ENCODE data around the gene CYP27A1.
"Not testable (repeated sequence)": the region's sequence is repeated elsewhere in the genome, so short reads cannot be mapped to it uniquely, and the experiment has no call there.

Gene CYP27A1

DNA sequence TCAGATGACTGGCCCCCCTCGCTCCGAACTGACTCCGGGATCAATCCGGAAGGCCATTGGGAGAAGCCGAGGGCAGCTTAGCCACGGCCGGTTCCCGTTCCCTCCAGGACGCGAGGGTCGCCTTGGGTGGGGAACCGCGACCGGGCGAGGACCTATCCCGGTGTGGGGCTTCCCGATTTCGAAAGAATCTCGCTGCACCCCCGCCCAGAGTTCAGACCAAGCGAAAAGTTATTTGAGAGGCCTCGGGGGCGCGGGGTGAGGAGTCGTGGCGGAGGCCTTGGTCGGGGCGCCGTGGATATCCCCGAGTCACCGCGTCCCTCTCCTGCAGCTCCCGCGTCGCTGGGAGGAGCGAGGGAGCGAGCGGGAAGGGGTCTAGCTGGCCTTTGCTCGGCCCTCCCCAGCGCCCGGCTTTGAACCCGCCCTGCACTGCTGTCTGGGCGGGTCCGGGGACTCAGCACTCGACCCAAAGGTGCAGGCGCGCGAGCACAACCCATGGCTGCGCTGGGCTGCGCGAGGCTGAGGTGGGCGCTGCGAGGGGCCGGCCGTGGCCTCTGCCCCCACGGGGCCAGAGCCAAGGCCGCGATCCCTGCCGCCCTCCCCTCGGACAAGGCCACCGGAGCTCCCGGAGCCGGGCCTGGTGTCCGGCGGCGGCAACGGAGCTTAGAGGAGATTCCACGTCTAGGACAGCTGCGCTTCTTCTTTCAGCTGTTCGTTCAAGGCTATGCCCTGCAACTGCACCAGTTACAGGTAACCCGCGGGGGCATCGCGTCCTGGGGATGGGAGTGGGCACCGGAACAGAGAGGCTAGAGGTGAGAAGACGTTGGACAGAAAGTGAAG lies at the start of gene CYP27A1:
Gene CYP27A1 (plus strand): TSS at position 457 of the 837 bp plus-strand sequence. CDS start 36 bp downstream, at position 493.
- no peak for DNase-seq (ENCODE audit: low spot score)

DNA sequence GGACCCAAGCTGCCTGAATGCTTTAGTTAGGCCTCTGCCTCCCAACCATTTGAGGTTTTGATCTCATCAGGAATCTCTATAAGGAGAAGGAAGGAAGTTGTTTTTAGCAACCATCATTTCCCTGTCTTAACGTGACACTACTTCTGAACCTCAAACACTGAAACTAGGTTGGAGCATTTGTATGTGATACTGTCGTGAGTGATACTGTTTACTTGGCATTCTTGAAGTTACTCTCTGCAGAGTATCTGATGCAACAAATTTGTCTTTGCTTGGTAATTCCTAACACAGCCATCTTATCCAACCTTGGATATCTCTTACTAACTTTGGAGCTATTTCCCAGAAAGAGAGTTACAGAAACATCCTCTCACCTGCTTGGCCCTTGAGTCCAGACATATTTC lies 49.2 kb upstream of the CYP27A1 start:
- DNase-seq (ENCODE audit: low spot score): no peak

DNA sequence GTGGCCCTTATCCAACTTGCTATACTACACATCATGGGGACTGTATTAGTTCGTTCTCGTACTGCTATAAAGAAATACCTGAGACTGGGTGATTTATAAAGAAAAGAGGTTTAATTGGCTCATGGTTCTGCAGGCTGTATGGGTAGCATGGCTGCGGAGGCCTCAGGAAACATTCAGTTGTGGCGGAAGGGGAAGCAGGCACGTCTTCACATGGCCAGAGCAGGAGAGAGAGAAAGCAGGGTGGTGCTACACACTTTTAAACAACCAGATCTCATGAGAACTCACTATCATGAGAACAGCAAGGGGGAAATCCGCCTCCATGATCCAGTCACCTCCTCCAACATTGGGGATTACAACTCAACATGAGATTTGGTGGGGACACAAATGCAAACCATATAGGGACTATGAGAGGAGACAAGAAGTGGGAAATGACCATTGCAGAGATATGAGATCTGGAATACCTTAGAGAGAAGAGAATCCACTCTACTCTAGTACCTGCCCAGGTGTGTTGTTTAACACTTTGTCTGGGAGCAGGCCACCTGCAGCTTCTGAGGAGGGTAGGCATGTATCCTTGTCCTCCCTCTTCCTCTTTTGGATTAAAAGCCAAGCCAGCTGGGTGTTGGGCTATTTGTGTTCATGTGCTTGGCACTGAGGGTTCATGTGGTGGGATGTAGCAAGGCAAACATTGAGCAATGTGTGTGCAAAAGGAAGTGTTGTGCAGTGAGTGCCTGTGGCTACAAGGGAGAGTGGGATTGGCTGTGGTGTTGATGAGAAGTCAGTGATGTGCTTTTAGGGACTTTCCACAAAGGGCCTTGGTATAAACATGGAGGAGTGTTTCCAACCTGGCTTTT lies 48.6 kb upstream of the CYP27A1 start:
- no peak for DNase-seq (ENCODE audit: low spot score)

DNA sequence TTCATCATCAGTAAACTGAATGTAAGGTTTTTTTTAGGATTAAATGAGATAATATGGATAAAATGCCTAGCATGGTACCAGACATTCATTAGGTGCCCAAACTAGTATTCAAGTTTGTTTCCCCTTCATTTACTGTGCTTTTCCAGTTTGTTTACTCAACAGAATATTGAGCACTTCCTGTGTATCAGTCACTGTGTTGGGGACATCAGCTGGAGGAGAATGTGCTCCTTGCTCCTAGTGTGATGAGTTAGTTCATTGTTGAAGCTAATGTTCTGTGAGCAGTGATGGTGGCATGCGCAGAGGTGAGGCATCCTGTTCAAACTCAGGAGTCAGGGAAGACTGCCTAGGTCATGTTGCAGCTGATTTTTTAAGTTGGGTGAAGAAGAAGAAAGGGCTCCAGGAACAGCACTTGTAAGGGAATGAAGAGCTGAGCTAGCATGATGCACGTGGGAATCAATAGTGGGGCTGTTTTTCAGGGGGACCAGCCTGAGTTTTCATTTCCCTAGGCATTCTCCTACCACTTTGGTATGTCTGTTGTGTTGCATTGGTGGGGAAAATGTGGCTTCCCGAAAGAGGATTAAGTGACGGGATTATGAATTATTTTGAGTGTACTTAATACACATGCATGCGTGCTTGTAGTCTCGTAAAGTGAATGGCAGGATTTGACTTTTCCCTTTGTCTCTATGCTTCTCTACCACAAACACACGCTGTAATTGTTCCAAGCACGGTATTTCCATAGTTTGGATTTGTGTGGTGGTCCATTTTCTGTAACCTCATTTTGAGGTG lies 47.6 kb upstream of the CYP27A1 start:
- DNase-seq (ENCODE audit: low spot score): peak; percentile 44

DNA sequence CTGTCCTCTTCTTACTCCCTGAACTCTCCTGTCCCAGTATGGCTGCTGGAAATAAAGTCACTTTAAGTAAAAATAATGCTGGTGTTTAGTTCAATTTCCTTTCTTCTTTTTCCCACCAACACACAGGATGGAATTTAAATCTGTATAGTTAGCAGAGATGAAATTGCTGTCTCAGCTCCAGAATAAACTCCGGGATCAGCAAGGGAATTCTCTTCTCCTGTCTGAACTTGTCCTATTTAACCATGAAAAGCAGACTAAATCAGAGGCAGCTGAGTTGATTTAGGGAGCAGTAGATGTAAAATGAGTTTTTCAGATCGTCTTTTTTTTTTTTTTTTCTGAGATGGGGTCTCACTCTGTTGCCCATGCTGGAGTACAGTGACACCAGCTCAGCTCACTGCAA lies 45.4 kb upstream of the CYP27A1 start:
- no peak for DNase-seq (ENCODE audit: low spot score)

DNA sequence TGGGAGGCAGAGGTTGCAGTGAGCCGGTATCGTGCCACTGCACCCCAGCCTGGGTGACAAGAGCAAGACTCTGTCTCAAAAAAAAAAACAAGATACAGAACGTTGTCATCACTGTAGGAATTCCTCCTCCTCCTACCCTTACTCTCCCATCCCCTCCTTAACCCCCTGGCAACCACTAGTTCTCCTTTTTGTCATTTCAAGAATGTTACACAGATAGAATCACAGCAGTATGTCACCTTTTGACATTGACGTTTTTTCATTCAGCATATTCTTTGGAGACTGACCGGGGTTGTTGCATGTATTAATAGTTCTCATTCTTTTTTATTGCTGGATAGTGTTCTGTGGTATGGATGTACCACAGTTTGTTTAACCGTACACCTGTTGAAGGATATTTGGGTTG lies 38.9 kb upstream of the CYP27A1 start:
- DNase-seq (ENCODE audit: low spot score): no peak

DNA sequence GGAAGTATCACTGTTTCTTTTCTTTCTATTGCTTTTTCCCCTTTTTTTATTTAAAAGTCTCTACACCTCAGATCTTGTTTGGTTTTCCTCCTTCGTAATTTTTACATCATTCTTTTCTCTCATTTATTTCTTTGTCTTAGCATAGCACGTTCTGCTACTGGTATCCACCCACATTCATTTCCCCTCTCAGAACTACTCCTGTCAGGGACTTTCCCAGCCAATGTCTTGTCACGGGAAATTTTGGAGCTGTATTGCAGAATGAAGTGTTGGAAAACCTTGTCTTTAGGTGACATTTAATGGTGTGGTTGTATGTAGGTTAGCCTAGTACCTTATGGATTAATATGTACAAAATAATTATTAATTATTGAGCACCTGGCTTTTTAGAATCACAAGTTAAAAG lies 37.3 kb upstream of the CYP27A1 start:
- no peak for DNase-seq (ENCODE audit: low spot score)

DNA sequence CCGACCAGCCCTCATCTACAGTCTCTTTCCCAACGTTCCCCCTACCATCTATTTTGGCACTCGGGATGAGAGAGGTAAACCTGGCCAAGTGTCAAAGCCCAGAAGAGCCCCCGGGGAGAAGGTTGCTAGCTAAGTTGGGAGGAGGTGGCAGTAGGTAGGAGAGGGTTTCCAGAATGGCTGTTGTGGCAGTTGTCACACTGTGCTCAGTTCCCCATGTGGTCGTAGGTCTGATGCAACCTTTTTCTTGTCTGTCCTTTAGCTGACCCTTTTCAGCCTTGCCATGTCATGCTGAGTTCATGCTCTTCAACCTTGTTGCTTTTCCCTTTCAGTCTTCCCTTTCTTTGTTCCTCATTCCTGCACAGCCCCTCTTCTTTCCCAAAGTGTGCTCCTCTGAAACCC lies 36.8 kb upstream of the CYP27A1 start:
- DNase-seq (ENCODE audit: low spot score): no peak

DNA sequence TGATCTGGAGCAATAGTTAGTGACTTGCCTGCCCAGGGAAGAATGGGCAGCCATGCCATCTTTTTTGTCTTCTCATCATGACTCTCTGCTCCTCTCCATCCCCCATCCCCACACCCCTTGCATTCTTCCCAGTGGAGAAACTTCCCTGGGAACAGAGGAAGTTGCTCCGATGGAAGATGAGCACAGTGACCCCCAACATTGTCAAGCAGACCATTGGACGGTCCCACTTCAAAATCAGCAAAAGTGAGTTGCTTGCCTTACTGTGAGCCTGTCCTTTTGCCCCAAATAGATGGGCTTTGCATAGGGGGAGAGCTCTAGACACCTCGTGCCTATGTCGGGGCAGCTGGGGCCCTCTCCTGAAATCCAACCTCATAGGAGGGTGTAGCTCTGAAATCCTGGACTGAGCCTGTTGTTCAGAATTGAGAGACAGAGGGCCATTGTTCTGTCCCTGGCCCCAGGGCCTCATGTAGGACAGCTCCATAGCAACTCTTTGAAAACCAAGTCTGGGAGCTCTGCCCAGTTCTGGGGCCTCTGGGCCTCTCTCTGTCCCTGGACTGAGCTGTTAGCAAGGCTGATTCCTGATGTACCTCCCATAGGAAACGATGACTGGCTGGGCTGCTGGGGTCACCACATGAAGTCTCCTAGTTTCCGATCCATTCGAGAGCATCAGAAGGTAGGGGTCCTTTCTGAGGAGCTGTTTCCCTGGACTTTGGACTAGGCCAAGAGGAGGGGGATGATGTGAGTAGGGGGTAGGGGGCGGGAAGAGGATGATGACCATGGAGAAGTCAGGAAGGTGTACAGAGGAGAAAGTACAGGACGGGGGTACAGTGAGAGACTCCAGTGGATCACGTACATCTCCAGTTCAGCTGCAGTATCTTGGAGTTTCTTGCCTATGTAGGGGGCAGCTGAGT lies 36.1 kb upstream of the CYP27A1 start:
- DNase-seq (ENCODE audit: low spot score): no peak

DNA sequence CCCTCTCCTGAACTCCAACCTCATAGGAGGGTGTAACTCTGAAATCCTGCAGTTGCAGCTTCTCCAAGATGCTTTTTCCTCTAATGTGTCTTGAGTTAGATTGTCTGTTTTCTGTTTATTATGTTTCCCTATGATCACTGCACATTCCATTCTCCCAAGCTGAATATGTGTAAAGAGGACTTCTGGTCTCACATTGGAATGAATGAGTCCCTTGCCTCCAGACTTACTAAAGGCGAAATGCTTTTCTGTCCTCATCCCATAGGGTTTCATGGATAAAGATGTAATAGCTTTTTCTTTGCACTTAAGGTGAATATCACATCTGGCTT lies 35.5 kb upstream of the CYP27A1 start:
- no peak for DNase-seq (ENCODE audit: low spot score)

DNA sequence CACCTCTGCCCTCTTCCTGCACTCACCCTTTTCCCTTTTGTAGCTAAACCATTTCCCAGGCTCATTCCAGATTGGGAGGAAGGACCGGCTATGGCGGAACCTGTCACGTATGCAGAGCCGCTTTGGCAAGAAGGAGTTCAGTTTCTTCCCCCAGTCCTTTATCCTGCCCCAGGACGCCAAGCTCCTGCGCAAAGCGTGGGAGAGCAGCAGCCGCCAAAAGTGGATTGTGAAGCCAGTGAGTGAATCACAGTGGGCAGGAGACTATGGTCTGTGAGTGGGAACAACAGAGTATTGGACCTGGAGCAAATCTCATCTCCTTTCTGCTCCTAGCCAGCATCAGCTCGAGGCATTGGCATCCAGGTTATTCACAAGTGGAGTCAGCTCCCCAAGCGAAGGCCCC lies 35.0 kb upstream of the CYP27A1 start:
- no peak for DNase-seq (ENCODE audit: low spot score)

DNA sequence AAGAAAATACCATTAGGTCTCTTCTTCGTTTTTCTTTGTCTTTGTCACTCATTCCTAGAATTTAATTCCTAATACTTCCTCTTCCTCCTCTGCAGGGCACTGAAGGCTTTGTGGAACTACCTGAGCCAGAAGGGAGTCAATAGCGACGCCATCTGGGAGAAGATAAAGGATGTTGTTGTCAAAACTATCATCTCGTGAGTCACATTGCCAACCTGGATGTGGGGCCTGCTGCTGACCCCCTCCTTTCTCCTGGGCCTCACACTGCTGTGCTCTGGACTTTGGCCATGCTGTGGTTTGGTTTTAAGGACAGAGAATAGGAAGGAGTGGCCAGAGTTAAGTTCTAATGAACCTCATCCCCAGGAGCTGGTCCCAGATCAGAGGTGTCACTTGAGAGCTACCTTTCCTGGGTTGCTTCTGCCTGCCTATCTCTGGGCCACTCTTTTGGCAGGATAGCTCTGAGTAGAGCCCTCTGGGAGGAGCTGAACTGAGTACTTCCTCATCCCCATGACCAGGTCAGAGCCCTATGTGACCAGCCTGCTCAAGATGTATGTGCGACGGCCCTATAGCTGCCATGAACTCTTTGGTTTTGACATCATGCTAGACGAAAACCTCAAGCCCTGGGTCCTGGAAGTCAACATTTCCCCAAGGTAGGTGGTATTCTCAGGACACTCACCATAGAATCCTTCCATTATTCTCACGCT lies 33.1 kb upstream of the CYP27A1 start:
- no peak for DNase-seq (ENCODE audit: low spot score)

DNA sequence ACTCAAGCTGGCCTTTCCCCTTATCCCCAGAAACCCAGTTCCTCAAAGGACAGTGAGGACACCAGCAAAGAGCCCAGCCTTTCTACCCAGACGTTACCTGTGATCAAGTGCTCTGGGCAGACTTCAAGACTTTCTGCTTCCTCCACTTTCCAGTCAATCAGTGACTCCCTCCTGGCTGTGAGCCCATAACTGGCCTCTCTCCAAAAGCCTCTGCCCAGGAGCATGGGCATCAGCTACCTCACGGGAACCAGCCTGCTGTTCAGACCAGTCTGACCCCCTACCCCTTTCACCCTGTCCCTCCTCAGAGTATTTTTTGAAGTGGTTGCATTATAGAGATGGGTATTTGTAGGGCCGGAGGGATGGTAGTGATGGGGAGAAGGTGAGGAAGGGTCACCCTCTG lies 27.7 kb upstream of the CYP27A1 start:
- no peak for DNase-seq (ENCODE audit: low spot score)

DNA sequence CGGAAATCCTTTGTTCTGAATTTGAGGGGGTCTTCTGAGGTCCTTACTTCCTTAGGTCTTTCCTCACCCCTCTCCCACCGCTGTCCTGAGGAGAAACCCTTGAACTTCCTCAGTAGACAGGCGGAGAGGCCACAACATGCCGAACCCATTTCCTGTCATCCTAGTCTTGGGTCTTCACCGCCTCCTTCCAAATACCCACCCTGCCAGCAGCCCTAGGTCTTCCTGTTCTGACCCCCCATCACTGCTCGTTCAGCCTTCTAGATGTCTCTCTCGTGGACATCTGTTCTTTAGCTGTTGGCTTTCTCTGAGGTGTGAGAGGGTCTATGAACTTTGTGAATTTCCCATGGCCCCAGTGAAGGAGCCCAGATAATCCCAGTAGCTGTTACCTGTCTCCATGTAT lies 27.2 kb upstream of the CYP27A1 start:
- DNase-seq (ENCODE audit: low spot score): no peak

DNA sequence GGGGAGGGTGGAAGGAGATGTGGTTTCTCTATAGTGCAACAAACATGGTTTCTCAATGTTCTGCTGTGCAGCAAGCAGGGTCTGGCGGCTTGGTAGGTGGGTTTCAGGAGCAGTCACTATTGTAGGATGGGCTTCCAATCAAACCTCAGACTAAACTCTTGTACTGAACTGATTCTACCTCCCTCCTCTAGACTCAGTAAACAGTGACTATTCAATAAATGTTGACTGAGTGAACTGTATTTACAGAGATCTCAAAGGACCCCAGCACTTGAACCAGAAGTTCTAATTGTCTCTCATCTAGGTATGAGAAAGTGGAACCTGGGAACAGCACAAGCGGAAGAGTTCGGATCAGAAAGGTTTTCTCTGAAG lies 26.8 kb upstream of the CYP27A1 start:
- no peak for DNase-seq (ENCODE audit: low spot score)

DNA sequence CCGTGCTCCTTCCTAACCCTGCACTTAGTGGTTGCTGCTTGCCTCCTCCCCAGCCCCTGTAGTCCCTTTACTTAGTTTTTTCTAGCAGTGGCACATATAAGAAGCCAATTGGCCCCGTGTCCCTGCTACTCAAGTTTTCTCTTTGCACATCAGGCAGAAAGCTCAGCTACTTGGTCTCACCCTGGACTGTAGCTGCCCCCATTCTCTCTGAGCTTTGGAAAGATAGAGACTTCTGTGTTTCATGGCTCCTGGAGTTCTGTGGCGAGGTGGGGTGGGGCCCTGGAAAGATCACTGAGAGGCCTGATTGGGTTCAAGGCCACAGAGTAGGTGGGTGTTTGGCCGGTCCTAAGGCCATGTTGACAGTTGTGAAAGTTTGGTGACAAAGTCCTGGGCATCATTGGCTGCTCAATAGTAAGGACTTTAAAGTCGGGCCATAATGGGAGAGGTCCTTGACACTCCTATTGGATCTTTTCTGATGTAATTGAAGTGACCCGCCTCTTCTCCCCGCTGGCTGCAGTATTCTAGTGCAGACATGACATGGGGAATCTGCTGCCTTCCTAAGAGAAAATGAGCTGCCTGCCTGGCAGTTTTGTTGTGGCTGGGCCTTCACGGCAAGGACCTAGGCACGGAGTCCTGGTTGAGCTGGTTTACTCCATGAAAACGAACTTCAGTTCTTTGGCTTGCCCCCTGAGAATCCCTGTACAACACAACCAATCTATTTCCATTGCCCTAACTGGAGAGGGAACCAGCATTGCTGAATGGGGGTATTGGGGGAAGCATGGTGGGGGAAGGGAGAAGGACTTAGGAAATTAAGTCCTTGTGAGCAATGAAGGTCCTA lies 26.2 kb upstream of the CYP27A1 start:
- DNase-seq (ENCODE audit: low spot score): no peak

DNA sequence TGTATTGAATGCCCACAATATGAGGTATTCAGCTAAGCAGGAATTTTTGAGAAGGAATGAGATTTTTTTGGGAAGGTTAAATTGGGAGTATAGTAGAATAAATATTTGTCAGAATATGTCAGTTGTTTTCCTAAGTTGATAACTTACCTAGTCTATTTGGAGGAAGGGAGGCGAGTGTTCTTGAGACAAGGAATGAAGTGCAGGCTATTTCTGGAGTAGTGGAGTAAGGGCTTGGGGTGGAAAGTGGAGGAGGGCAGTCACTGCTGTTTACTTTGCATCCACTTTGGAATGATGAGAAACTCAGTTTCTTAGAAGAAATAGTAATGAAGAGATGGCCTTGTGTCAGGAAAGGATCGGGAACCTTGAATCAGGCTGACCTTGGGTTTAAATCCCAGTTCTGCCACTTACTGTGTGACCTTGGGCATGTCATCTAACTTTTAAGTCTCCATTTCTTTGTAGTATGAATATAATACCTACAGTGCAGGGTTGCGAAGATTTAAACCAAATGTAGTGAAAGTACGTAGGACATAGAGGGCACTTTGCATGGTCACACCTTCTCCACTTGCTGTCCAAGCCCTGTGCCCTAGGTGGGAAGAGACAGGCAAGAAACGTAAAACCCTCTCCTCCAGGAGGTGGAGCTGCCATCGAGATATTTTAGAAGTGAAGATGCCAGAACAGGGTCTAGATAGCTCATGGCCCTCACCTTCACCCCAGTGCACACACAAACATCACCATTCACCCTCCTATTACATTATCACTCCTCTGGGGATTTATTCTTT lies 25.2 kb upstream of the CYP27A1 start:
- DNase-seq (ENCODE audit: low spot score): no peak

DNA sequence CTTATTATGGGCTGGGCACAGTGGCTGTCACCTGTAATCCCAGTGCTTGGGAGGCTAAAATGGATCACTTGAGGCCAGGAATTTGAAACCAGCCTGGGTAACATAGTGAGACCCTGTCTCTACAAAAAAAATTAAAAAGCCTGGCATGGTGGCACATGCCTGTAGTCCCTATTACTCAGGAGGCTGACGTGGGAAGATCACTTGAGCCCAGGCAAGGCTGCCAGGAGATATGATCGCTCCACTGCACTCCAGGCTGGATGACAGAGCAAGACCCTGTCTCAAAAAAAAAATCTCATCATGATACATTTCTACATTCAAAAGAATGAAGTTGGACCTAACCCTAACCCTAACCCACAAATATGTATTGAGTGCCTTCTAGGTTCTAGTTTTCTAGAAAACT lies 20.2 kb upstream of the CYP27A1 start:
- no peak for DNase-seq (ENCODE audit: low spot score)

DNA sequence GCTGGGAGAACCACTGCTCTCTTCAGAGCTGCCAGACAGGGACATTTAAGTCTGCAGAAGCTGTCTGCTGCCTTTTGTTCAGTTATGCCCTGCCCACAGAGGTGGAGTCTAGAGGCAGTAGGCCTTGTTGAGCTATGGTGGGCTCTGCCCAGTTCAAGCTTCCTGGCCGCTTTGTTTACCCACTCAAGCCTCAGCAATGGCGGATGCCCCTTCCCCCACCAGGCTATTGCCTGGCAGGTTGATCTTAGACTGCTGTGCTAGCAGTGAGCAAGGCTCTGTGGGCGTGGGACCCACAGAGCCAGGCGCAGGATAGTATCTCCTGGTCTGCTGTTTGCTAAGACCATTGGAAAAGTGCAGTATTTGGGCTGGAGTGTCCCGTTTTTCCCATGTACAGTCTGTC lies 9.2 kb upstream of the CYP27A1 start:
- not testable (repeated sequence) for DNase-seq (ENCODE audit: low spot score)
